ENCODE data around the gene PIK3R1.

The PIK3R1 gene

GRCh38 chr5:68303754-68304420 lies 88.3 kb downstream of the PIK3R1 start:
- DNase-seq = no peak

- no peak for DNase-seq
Observed at GRCh38 chr5:68304421-68305052, 89.0 kb downstream of the PIK3R1 start.

DNA sequence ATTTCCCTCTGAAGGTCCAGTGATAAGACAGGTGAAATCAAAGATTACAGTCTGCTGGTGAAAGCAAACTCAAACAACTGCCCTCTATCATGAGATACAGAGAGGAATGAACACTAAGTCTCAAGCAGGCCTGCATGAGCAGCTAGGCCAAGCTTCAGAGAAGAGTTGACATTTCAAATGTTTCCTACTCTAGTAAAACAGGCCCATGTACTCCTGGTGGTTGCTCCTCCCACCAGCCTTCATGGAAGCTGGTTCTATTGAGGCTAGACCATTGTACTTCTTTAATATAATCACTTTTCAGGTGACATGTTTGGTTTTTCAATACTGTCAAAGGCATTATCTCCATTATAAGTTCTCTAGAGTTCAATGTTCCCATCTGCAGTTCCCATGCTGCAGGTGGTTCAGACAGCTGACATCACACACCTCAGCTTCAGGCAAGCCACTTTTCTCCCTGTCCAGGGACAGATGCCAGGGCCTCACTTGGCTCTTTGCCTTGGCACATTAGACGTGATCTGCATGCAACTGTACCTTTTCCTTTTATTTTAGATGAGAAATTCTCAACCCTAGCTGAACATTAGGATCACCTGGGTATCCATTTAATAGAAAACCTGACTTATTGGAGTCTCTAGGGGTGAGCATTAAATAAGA lies 89.8 kb downstream of the PIK3R1 start:
- DNase-seq = no peak

- DNase-seq = no peak
Observed at GRCh38 chr5:68306361-68307014, 90.9 kb downstream of the PIK3R1 start.

DNA sequence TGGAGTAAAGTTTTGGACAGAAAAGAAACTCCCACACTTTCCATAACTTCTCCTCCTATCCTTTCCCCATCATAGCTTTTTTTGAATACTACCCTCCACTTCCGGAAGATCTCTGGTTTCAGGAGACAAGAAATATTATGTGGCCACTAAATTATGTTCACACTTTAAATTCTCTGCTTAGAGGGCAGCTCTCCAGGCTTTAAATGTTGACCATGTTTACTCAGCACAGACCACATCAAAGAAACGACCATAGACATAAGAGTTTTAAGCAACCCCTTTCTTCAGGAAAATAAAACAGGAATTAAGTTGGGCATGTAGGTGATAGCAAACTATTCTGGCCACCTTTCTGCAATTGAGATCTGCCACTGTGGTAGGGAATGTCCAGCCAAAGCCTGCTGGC lies 97.8 kb downstream of the PIK3R1 start:
- DNase-seq = no peak

DNA sequence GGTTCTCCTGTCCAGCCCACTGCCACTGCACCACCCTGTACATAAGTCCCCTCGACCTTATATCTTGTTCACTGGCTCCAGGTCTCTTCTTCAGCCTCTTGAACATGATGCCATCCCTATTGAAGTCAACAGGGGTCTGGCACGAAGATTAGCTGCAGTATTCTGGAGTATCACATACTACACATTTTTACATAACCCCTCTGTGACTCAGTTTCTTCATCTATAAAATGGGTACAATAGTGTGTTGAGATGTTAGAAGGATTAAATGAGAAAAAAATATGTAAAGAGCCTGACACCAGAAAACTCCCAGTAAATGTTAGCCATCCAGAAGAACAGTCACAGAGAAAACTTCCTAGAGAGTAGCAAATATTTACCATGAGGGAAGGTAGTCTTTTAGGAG lies 98.9 kb downstream of the PIK3R1 start:
- DNase-seq = no peak

DNA sequence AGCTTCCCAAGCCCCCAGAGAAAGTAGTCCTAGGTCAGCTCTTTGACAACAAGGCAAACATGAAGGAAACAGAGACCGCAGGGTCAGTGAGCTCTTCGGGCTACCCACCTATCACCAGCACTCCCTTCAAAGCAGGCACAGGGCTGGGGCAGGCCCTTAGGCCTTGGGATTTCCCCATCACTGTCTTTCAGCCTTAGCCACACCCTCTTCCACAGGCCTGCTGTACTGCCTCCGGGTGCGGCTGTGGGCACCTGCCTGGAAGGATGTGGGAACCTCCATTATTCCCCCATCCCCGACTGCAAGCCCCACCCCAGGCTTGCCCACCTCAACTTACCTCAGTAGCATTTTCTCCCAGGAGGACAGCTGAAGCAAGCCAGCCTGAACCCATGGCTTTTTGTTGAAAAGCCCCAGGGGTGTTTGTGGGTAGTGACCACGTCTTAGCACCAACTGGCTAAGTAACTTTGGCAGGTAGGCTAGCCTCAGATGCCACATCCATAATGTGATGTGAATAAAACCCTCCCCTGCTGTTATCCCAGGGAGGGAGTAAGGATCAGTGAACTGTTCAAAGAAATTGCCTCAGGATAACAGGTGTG lies 100.2 kb downstream of the PIK3R1 start:
- no peak for DNase-seq

DNA sequence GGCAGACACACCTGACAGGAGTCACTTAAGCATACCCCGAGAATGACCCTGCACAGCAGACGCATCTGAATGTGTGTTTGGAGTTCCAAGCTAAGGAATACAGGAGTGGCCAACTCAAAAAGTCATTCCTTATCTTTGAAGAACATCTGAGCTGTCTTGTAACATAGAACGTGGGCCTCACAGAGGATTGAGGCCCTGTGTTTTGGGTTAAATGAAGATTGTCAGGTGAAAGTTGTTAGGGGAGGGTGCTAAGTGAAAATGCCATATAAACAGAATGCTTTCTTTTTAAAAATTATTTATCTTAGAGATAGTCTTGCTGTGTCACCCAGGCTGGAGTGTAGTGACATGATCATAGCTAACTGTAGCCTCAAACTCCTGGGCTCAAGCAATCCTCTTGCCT lies 100.9 kb downstream of the PIK3R1 start:
- DNase-seq = no peak

DNA sequence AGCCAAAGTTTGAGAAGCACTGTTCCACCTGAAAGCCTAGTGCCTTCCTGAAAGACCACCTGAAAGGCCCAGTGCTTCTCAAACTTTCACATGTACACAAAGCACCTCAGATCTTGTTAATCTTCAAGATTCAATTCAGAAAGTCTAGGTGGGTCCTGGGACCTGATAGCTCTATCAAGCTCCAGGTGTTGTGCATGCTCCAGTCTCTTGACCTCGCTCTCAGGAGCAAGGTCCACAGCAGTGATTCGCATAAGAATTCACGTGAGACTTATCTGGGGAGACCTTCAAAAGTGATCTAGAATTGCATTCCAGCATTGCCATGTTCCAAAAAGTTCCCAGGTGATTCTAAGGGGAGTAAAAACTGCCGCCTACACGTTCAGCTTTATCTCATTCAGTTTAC lies 102.1 kb downstream of the PIK3R1 start:
- no peak for DNase-seq

DNA sequence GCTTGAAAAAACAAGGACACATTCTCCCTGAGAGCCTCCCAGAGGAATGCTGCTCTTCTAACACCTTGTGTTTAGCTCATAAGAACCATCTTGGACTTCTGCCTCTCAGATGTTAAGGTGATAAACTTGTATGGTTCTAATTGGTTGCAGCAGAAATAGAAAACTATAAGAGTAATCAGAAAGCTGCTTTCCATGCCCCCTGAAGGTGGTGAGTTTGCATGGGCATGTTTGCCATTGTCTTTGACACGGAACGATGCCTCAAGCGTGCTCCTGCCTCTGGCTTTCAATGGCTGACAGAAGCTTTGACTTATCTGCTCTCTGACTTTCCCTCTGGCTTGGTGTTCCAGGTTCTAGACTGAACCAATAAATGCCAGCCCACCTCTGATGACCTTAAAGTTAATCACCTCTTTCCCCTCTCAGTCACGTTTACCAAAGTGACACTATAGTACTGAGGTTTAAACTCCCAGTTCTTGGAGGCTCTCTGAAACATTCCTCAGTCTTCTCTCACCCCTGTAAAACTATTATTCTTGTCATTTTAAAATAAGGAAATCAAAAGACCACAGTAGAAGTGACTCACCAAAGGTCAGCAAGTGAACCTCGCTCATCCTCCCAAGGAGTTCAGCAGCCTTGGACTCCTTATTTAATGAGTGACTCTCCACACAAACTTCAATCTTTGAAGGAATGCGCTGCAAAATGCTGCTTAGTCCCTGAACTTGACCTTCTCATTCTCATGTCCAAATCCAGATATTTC lies 103.6 kb downstream of the PIK3R1 start:
- DNase-seq = no peak

DNA sequence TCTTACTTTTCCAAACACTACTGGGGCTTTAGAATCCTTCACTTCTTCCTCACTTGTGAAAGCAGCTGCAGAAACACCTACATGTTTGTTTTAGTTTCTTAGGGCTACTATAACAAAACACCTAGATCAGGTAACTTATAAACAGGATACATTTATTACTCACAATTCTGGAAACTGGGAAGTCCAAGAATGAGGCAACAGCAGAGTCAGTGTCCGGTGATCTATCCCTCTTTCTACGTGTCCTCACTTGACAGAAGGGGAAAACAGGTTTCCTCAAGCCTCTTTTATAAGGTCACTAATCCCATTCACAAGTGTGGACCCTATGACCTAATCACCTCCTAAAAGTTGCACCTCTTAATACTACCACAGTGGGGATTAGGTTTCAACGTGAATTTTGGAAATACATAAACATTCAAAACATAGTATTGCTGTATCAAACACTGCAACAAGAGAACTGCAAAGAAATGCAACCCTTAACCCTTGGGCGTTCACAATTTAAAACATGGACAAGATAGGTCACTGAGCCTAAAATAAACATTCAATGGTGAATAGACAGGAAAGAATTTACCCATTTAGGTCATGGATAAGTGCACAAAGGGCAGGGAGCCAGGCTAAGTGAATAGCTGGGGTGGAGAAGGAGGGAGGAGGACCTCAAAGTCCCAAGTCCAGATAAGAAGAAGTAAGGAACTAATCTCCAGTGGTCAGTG lies 104.3 kb downstream of the PIK3R1 start:
- DNase-seq = no peak

- DNase-seq = no peak
Observed at GRCh38 chr5:68320413-68320986, 104.9 kb downstream of the PIK3R1 start.

GRCh38 chr5:68325065-68325580 lies 109.6 kb downstream of the PIK3R1 start:
- DNase-seq = no peak

DNA sequence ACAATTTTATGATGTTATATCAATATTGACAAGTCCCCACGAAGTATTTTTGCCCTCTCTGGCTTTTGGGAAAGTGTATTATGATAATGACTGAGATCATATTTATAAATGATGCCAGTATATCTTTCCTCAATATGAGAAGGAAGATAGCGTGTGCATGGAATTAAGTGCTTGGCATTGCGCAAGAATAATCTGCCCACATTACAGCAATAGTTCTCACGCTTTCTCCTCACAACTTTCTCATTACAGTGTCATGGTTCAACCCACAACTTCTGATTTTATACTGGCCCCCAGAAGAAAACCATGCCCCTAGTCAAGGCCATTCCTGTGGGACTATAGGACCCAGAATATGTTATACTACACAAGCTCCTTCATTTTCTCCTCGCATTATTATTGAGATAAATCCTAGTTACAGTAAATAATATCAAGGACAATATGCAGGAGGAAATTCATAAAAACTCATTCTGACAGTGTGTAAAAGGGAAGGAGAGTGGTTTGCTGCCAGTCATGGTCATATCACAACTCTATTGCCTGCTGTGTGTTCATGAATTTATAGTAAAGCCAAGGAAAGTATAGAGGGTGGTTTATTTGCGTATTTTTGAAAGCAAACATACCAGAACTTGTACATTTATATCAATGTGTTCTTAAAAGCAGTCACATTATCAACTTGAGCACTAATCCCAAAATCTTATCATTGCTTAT lies 114.1 kb downstream of the PIK3R1 start:
- no peak for DNase-seq

GRCh38 chr5:68330574-68330973 lies 115.0 kb downstream of the PIK3R1 start:
- DNase-seq = no peak

DNA sequence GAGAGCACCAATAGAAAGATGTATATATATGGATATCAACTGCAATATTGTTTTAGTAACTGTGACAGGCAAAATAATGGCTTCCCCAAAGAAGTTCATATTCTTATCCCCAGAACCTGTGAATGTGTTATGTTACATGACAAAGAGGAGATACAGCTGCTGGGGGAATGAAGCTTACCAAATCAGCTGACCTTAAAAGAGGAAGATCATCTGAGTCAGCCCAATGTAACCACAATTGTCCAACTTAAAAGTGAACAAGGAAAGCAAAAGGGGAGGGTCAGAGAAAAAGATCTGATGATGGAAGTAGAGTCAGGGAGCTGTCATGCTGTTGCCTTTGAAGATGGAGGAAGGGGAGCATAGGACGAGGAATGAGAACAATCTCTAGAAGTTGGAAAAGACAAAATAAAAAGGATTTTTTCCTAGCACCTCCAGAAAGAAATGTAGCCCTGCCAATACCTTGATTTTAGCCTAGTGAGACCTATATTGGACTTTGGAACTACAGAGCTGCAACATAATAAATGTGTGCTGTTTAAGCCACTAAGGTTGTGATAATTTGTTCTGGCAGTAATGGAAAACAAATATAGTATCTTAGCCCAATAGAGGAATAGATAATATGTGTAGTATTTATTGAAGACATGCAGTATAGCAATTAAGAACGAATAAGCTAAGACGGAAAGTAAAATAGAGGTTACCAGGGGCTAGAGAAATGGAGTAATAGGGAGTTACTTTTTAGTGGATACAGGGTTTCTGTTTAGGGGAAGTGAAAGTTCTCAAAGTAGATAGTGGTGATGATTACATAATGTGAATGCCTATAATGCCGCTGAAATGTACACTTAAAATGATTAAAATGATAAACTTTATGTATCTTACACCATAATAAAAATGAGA lies 115.9 kb downstream of the PIK3R1 start:
- no peak for DNase-seq

DNA sequence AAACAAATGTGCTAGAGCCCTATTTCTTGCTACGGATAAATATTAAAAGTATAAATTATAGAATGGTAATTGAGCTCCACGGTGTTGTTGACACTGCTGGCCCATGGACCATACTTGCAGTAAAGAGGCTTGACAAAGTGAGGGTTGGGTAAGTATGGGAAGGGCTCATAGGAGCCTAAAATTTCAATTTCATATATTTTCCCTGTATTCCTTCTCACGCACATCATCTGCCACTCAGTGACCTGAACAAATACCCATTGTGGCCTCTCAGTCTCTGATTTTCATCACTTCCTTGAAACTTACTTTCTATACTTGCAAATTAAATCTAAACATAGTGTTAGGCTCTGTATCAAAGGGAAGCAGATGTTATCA lies 116.5 kb downstream of the PIK3R1 start:
- DNase-seq = no peak

- DNase-seq = no peak
Observed at GRCh38 chr5:68332556-68332955, 117.0 kb downstream of the PIK3R1 start.

DNA sequence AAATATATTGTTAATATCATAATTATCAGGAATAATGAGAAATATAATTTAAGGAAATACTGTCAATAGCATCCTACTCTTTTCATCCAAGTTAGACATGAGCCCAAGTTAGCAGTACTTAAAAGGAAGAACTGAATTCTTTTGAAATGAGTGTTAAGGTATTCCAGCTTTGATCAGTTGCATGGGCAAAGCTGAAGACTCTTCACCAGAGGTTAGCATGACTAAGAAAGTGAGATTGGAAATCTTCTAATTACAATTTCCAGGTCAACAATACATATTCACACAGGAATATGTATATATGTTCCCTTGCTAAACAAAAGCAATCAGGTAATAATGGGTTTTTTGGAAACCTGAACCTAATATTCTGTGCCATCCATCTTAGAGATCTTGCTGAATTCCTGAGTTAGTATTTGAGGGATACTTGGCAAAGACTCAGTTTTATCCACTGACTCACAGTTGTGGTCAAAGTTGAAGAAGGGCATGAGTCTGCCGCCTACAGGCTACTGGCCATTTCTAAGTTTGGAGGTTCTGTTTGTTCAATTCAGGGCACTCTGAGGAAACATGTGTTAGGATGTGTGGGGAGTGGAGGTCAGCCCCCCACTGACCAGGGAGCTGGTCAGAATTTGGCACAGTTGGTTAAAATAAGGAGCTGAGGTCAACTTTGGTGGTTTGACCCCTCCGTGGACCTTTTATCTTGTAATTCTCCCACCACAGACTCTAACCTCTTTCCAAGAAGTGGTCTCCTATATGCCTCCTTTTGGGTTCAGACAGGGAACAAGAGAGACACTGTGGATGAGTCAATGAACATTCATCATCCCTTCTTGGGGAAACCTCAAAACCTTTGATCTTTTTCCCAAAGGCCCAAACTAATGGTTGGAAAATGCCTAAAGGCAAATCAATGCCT lies 118.3 kb downstream of the PIK3R1 start:
- DNase-seq = peak; percentile 76

Data from T1000 (cell line).